T-helper 1 cell treated with Interleukin-12 subunit alpha and Interleukin-12 subunit beta and Interleukin-4 antibody, amounts not matched to agents 30 ng/mL and 1 ng/mL, for 36 hours (primary cell): ENCODE results near the gene HBQ1. TPM values are rescaled to one million over a fixed set of nuclear protein-coding genes. Genes with fewer than 3 reads are reported as not detected.
"Not testable (repeated sequence)": the region's sequence is repeated elsewhere in the genome, so short reads cannot be mapped to it uniquely, and the experiment has no call there.

Experiments
- intact Hi-C: fragments of 100-400 bp; cut with micrococcal nuclease; formaldehyde crosslinking; loops from one replicate; pipeline ENCODE4 v1.15.1; 2024
- total RNA-seq: library from RNA; stranded (reverse); gene quantifications from 2 replicates; pipeline ENCODE4 v1.2.3, GENCODE V29; 2022

Gene HBQ1
- total RNA-seq, 1 donor from 2014 or later, result not detected

GRCh38 chr16:175011-175949 is 5.0 kb upstream of the HBQ1 start:
- intact Hi-C loops, result no loop called here

GRCh38 chr16:176006-176405 is 4.3 kb upstream of the HBQ1 start:
- intact Hi-C loops, result not testable (repeated sequence)

- intact Hi-C loops, result not testable (repeated sequence)
Measured at GRCh38 chr16:176477-177382, 3.5 kb upstream of the HBQ1 start, which contains the start of gene HBA1. Gene HBA1, plus strand, starts transcription at chr16:176680. Its CDS starts 37 bp downstream, at chr16:176717.

GRCh38 chr16:177394-177822 is 2.9 kb upstream of the HBQ1 start:
- intact Hi-C loops, result no loop called here

GRCh38 chr16:177981-178667 is 2.1 kb upstream of the HBQ1 start:
- intact Hi-C loops, result no loop called here

GRCh38 chr16:178668-179015 is 1.6 kb upstream of the HBQ1 start:
- intact Hi-C loops, result no loop called here

GRCh38 chr16:179211-180092 is 807 bp upstream of the HBQ1 start:
- intact Hi-C loops, result loop anchor here (5.0 kb wide), 1 partner anchor 42 kb away; the partner anchor contains the start of gene NPRL3

- intact Hi-C loops, result loop anchor here (1.0 to 5.0 kb wide), 5 partner anchors 44 to 181 kb away; partner anchors contain the start of gene NPRL3
Measured at GRCh38 chr16:180681-181564, 664 bp downstream of the HBQ1 start.

GRCh38 chr16:181565-182021 is 1.3 kb downstream of the HBQ1 start:
- intact Hi-C loops, result loop anchor here (1.0 to 5.0 kb wide), 5 partner anchors 44 to 181 kb away; partner anchors contain the start of gene NPRL3

GRCh38 chr16:183005-183404 is 2.7 kb downstream of the HBQ1 start:
- intact Hi-C loops, result loop anchor here (5.0 kb wide), 1 partner anchor 46 kb away; the partner anchor contains the start of gene NPRL3

GRCh38 chr16:185213-185612 is 5.0 kb downstream of the HBQ1 start:
- intact Hi-C loops, result no loop called here

GRCh38 chr16:185691-186090 is 5.4 kb downstream of the HBQ1 start:
- intact Hi-C loops, result no loop called here

- intact Hi-C loops, result no loop called here
Measured at GRCh38 chr16:187330-187729, 7.1 kb downstream of the HBQ1 start.

- intact Hi-C loops, result no loop called here
Measured at GRCh38 chr16:188674-189073, 8.4 kb downstream of the HBQ1 start.

GRCh38 chr16:189604-190186 is 9.4 kb downstream of the HBQ1 start:
- intact Hi-C loops, result no loop called here

- intact Hi-C loops, result no loop called here
Measured at GRCh38 chr16:191831-192230, 11.6 kb downstream of the HBQ1 start.

GRCh38 chr16:192686-193085 is 12.4 kb downstream of the HBQ1 start:
- intact Hi-C loops, result no loop called here

GRCh38 chr16:193441-193840 is 13.2 kb downstream of the HBQ1 start:
- intact Hi-C loops, result no loop called here

GRCh38 chr16:194516-194915 is 14.3 kb downstream of the HBQ1 start:
- intact Hi-C loops, result no loop called here
